Neuron (in vitro differentiated cells): Measurements from ENCODE around the gene B3GALT4.

Experiments used
- H2AFZ ChIP-seq: one replicate; pipeline ENCODE4 v1.6.1; 2013; ENCODE audit warnings: low read depth, mild to moderate bottlenecking, inconsistent platforms, low read length, moderate library complexity
- H3K27me3 ChIP-seq: one replicate; pipeline ENCODE4 v1.6.1; 2013; ENCODE audit warnings: low read length; ENCODE audit not compliant: insufficient read depth
- H3K36me3 ChIP-seq: one replicate; pipeline ENCODE4 v1.6.1; 2013; ENCODE audit warnings: low read length; ENCODE audit not compliant: insufficient read depth
- H3K4me1 ChIP-seq: one replicate; pipeline ENCODE4 v1.6.1; 2013; ENCODE audit warnings: low read length; ENCODE audit not compliant: insufficient read depth
- H3K4me3 ChIP-seq: 2 replicates; pipeline ENCODE4 v1.5.1; 2013; ENCODE audit warnings: mild to moderate bottlenecking, low read length, moderate library complexity
- H3K9me3 ChIP-seq: one replicate; pipeline ENCODE4 v1.6.1; 2013; ENCODE audit warnings: low read length

B3GALT4 gene

DNA sequence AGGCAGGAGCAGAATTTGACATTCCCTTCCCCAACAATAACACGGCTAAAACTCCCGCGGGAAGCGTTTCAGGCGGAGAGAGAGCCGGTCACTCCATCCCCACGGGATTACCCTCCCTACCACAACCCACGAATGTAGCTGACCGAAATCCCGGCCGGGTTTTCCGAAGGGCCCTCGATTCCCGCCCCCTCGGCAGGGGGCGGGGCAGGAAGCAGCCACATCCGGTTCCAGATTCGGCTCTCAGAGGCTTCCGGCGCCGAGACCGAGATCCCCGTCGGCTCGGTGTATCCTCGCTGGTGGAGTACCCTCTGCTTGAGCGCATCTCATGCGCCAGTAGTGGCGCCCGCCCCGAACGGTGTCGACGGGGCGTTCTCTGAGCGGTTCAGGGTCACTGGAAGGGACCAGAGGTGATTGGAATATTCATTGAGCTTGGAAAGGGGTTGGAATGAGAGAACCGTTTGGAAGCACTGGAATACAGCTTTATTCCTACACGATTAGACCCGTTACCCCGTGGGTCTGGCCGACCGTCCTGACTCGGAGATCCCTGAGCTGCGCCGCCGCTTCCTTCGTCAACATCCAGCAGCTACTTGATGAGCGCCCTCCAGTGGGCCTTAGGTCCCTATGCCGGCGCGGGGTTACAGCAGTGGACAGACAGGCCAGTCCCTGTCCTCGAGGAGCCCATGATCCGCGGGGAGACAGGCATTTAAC, 22.5 kb downstream of the B3GALT4 start:
- Histone ChIP-seq H3K4me1 (peaks cover 10% of the 10 kb centered on the region), H3K27me3 (no peaks in the 10 kb centered on the region), H3K36me3 (peaks cover 9% of the 10 kb centered on the region), H2AFZ (peak overlapping the region; percentile 62), H3K9me3 (no peaks in the 10 kb centered on the region), H3K4me3 (peak overlapping the region; percentile 87)

GRCh38 chr6:33301877-33302276, 25.0 kb downstream of the B3GALT4 start:
- H3K27me3 ChIP-seq, result no peaks in the 10 kb centered on the region
- H3K9me3 ChIP-seq, result no peaks in the 10 kb centered on the region
- peaks cover 5% of the 10 kb centered on the region for H3K36me3 ChIP-seq
- no peak overlapping the region for H3K4me3 ChIP-seq
- H2AFZ ChIP-seq, result no peak overlapping the region
- H3K4me1 ChIP-seq, result peaks cover 10% of the 10 kb centered on the region

GRCh38 chr6:33304216-33304615, 27.3 kb downstream of the B3GALT4 start:
- H2AFZ ChIP-seq, result no peak overlapping the region
- H3K4me3 ChIP-seq, result no peak overlapping the region
- H3K4me1 ChIP-seq, result no peaks in the 10 kb centered on the region
- H3K27me3 ChIP-seq, result no peaks in the 10 kb centered on the region
- H3K36me3 ChIP-seq, result peaks cover 5% of the 10 kb centered on the region
- H3K9me3 ChIP-seq, result no peaks in the 10 kb centered on the region

DNA sequence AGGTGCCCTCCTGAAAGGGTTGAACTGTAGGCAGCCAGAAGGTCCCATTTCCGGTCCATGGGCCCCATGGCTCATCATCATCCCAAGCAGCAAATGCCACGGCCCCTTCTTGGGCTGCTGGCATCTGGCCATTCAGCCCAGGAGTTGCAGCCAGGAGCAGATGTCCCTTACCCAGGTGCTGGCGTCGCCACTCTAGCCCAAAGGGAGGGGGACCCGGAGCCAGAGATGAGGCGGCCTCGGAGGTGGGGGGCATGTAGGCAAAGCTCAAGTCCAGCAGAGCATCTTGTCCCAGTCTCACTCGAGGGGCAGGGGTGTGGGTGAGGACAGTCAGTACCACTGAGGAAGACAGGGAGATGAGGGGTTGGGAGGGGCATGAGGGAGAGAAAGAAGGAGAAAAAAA, 28.1 kb downstream of the B3GALT4 start:
- Histone ChIP-seq H3K9me3 (no peaks in the 10 kb centered on the region), H3K4me1 (no peaks in the 10 kb centered on the region), H3K27me3 (no peaks in the 10 kb centered on the region), H2AFZ (no peak overlapping the region), H3K4me3 (no peak overlapping the region), H3K36me3 (peaks cover 5% of the 10 kb centered on the region)

- Histone ChIP-seq H3K27me3 (no peaks in the 10 kb centered on the region), H2AFZ (no peak overlapping the region), H3K4me3 (no peak overlapping the region), H3K36me3 (peaks cover 5% of the 10 kb centered on the region), H3K4me1 (no peaks in the 10 kb centered on the region), H3K9me3 (no peaks in the 10 kb centered on the region)
Observed at GRCh38 chr6:33306356-33306755, 29.4 kb downstream of the B3GALT4 start.

- no peaks in the 10 kb centered on the region for H3K27me3 ChIP-seq
- peak overlapping the region; percentile 79 for H3K4me3 ChIP-seq
- peaks cover 10% of the 10 kb centered on the region for H3K36me3 ChIP-seq
- H3K9me3 ChIP-seq, result no peaks in the 10 kb centered on the region
- H2AFZ ChIP-seq, result no peak overlapping the region
- peaks cover 24% of the 10 kb centered on the region for H3K4me1 ChIP-seq
Observed at GRCh38 chr6:33312361-33313104, 35.6 kb downstream of the B3GALT4 start.

- peak overlapping the region; percentile 79 for H3K4me3 ChIP-seq
- peaks cover 10% of the 10 kb centered on the region for H3K36me3 ChIP-seq
- H3K27me3 ChIP-seq, result no peaks in the 10 kb centered on the region
- H2AFZ ChIP-seq, result peak overlapping the region; percentile 41
- no peaks in the 10 kb centered on the region for H3K9me3 ChIP-seq
- peaks cover 25% of the 10 kb centered on the region for H3K4me1 ChIP-seq
Observed at GRCh38 chr6:33313105-33313708, 36.3 kb downstream of the B3GALT4 start.

GRCh38 chr6:33313709-33314514, 37.0 kb downstream of the B3GALT4 start, which contains the start of gene TAPBP:
TAPBP (minus strand) TSS chr6:33314078; CDS start chr6:33314041, 37 bp downstream.
- no peaks in the 10 kb centered on the region for H3K9me3 ChIP-seq
- H3K36me3 ChIP-seq, result peaks cover 14% of the 10 kb centered on the region
- H2AFZ ChIP-seq, result peak within 1 kb of the TSS; percentile 41
- H3K4me3 ChIP-seq, result peak within 1 kb of the TSS; percentile 79
- no peaks in the 10 kb centered on the region for H3K27me3 ChIP-seq
- H3K4me1 ChIP-seq, result peaks cover 32% of the 10 kb centered on the region

DNA sequence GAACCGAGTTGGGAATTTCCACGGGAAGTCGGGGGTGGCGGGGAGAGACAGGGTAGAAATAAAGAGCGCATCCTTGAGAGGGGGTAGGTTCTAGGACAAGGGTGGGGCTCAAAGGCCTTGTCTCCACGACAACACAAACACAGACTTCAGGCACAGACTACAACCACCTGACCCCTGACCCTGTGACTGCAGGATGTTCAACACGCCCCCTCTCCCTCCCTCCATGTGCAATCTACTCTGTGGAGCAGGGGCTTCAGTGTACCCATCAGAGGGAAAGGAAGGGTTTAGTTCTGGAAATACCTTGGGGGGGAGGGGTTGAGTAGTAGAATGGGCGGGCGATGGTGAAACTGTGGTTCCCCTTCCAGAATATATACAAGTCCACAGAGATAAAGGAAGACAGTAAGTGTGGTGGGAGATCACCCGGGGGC, 37.6 kb downstream of the B3GALT4 start:
- Histone ChIP-seq H2AFZ (no peak overlapping the region), H3K4me1 (peaks cover 38% of the 10 kb centered on the region), H3K4me3 (peak overlapping the region; percentile 79), H3K36me3 (peaks cover 21% of the 10 kb centered on the region), H3K9me3 (no peaks in the 10 kb centered on the region), H3K27me3 (no peaks in the 10 kb centered on the region)

DNA sequence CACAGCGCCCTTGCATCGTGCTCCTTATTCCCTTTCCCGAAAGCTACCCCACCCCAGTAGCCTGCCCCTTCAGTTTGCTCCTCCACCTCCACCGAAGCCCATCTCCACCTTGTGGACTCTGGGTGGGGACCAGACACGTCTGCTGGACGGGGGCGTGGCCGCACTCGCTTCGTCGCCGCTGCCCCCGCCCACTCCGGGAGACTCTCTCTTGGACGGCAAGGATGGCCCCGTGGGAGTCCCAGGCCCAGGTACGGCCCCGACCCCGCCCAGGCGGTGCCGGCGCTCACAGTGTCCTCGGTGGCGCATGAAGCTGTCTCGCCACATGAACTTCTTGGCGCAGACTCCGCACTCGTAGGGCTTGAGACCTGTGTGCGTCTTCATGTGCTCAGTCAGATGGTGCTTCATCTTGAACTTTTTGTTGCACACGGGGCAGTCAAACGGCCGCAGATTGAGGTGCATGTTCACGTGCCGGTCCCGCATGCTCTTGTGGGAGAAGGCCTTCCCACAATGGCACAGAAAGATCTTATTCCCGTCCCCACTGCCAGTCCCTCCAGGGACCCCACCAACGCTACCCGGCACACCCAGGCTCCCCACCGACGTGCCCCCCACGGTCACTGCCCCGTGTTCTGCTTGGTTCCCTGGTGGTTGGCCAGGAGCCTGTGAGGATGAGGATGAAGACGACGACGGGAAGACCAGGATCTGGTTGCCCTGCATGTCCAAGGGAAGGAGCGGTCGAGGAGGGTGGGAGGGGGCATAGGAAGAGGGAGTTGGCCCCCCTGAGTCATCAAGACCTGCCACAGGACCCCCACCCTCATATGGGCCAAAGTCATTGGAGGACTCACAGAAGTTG, 38.2 kb downstream of the B3GALT4 start:
- H2AFZ ChIP-seq, result no peak overlapping the region
- H3K27me3 ChIP-seq, result no peaks in the 10 kb centered on the region
- H3K36me3 ChIP-seq, result peaks cover 27% of the 10 kb centered on the region
- peaks cover 44% of the 10 kb centered on the region for H3K4me1 ChIP-seq
- no peak overlapping the region for H3K4me3 ChIP-seq
- no peaks in the 10 kb centered on the region for H3K9me3 ChIP-seq

DNA sequence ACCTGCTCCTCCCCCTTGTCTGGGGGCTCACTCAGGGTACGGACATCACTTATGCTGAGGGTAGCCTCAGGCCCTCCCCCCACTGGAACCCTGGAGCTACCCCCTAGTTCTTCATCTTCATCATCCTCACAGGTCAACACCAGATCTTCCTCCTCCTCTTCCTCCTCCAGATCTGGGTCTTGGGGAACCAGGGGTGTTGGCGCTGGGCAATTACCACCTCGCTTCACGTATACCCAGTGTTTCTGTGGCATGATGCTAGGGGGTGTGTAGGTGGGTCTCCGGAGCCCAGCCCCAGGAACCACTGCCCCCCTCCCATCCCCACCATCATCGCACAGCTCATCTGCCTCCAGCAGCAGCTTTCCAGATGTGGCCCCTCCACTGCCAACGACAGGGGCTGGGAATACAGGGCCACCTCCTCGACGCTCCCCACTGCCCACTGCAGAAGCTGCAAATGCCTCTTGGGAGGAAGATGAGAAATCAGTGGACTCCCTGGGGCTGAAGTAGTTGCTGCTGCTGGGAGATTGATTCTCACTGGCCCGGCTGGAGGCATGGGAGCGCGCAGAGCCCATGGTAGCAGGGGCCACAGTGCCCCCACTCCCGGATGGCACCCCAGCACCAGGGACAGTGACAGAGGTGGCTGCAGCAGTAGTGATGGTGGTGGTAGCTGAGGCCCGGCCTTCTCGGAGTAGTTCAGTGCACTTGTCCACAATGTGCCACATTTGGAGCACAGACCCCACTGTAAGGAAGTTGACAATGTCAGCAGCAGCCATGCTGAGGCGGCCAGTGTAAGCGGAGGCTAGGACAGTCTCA, 39.1 kb downstream of the B3GALT4 start:
- Histone ChIP-seq H3K4me3 (no peak overlapping the region), H3K9me3 (no peaks in the 10 kb centered on the region), H3K36me3 (peaks cover 35% of the 10 kb centered on the region), H2AFZ (no peak overlapping the region), H3K4me1 (peaks cover 48% of the 10 kb centered on the region), H3K27me3 (no peaks in the 10 kb centered on the region)
